SK-N-DZ (cell line): ENCODE measurements around the gene PITPNM3.

Source experiments
- DNase-seq: peaks from one replicate; pipeline ENCODE4 v3.0.0-alpha.2; 2015; ENCODE audit warnings: low spot score

The PITPNM3 gene

GRCh38 chr17:6463616-6464445, 92.5 kb downstream of the PITPNM3 start:
- DNase-seq, result no peak

DNA sequence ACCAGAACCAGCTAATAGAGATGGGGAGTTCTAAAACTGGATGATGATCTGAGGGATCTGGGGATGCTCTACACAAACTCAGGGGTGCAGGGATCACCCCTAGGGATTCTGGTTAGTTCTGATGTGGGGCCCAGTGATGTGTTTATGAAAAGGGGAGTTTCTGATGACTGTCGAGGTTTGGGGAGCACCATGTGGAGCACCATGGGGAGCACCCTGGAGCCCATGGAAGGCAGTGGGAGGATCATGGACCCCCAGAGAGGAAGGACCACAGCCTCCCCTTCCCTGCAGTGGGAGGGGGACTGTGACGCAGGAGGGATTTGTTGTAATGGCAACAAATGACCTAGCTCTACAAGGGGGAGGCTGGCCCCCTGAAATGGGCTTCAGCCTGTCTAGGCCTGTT, 93.7 kb downstream of the PITPNM3 start:
- DNase-seq, result no peak

GRCh38 chr17:6461792-6462524, 94.4 kb downstream of the PITPNM3 start:
- DNase-seq, result no peak

GRCh38 chr17:6461246-6461645, 95.1 kb downstream of the PITPNM3 start:
- no peak for DNase-seq

DNA sequence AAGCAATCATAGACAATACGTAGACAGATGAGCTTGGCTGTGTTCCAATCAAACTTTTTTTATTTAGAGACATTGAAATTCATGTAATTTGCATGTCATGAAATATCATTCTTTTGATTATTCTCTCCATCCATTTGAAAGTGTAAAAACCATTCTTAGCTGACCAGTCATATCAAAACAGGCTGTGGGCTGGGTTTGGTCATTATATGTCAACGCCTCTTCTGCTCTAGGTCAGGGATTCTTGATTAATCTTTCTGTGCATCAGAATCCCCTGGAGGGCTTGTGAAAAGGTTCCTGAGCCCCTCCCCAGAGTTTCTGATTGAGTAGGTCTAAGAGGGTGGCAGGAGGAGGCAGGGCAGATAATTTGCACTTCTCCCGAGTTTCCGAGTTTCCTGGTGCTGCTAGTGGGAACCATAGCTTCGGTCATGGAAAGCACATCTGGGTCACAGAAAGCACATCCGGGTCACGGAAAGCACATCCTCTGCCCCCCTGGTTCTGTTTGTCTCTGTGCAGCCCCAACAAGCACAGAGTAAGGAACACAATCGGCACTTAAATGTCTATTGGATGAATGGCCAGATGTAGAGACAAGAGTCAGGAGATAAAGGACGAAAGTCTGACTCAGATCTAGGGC, 95.7 kb downstream of the PITPNM3 start:
- no peak for DNase-seq

- no peak for DNase-seq
Observed at GRCh38 chr17:6458460-6458950, 97.8 kb downstream of the PITPNM3 start.

GRCh38 chr17:6457688-6458459, 98.5 kb downstream of the PITPNM3 start:
- DNase-seq, result no peak

DNA sequence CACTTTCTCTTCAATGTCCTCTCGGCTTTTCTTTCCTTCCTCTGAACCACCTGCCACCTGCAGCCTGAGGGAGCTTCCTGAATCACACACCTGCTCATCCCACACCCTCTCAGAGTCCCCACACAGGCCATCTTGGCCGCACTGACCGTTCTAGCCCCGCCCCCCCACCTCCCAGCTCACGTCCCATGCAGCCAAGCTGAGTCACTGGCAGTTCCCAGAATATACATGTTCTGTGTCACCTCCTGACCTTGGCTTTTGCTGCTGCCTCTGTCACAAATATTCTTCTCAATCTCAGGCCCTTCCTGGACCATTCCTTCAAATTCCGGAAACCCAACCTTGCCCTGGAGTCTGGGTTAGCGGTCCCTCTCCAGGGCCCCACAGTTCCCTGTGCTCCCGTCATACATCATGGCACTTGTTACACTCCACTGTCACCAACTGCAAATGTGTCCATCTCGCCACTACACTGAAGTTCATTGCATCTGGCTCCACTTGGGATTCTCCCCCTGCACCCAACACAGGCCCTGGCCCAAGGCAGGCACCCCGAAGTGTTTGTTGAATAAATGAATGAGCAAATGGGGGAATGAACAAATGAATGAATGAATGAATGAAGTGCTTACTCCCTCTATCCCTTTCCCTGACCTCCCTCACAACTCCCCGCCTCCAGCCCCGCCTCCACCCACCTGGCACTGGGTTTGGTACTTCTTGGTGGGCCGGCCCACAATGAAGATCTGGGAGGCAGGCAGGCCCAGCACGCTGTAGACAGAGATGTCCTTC, 99.3 kb downstream of the PITPNM3 start:
- DNase-seq, result no peak

DNA sequence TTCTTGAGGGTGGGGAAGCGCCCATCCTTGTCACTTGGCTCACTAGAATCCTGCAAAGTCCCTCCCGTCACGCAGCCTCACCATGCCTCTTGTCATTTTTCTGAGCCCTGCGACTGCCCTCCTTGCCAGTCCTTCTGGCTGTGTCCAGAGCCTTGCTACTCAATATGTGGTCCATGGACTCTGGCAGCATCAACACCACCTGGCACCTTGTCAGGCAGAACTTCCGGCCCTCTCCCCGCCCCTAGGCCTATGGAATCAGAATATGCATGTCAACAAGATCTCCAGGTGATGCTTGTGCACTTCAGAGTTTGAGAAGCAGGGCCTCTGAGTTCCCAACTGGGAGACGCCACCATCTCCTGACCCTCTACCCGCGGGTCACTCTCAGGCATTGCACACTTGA, 100.0 kb downstream of the PITPNM3 start:
- no peak for DNase-seq

DNA sequence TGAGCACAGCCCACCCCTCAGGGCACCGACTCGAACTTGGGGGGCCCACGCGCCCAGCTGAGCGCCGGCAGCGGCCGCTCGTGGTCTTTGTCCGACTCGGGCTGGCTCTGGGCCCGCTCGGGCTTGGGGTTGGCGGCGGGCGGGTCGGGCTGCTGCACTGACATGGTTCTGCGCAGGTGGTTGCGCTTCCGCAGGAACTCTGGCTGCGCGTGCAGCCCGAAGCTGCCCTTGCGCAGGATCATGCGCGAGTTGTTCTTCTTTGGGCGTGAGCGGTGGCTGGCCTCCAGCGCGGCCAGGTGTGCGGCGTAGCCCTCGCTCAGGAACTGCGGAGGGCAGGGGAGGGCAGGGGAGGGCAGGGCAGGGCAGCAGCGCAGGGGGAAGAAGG, 101.0 kb downstream of the PITPNM3 start:
- no peak for DNase-seq

DNA sequence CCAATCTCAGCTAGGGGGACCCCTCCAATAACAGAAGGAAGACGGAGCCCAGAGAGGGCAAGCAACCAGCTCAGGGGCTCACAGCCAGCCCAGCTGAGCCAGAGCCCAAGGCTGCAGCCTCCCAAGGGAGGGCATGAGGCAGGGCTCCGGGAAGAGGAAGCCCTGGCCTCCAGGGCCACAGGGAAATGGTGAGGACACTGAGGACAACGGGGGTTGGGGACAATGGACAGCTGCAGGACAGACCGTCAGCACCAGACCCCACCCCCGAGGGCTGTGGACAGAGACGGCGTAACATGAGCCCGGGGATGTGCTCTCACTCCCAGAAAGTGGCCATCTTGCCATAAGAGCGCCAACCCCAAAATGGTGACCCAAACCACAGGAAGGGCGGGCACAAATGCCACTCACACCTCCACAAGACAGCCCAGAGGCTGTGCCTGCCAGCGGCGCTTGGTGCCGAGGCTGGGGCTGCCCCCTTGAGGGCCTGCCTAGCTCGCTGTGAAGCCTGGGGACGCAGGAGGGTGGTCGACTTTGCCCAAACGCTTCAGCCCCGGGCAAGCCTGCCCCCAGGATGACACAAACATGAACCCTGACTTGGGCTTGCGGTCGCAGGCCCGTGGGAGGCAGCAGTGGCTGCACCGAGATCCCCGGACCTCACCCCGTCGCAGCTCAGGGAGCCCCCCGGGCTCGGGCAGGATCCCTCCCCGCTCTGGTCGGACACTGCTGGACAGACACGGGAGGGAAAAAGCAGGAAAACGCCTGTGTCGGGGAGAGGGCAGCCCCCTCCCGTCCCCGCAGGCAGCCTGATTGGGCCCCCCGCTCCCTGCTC, 101.6 kb downstream of the PITPNM3 start:
- peak; percentile 40 for DNase-seq

- DNase-seq, result peak; percentile 45
Observed at GRCh38 chr17:6453279-6454024, 102.9 kb downstream of the PITPNM3 start.

GRCh38 chr17:6452471-6453266, 103.7 kb downstream of the PITPNM3 start:
- DNase-seq, result no peak

DNA sequence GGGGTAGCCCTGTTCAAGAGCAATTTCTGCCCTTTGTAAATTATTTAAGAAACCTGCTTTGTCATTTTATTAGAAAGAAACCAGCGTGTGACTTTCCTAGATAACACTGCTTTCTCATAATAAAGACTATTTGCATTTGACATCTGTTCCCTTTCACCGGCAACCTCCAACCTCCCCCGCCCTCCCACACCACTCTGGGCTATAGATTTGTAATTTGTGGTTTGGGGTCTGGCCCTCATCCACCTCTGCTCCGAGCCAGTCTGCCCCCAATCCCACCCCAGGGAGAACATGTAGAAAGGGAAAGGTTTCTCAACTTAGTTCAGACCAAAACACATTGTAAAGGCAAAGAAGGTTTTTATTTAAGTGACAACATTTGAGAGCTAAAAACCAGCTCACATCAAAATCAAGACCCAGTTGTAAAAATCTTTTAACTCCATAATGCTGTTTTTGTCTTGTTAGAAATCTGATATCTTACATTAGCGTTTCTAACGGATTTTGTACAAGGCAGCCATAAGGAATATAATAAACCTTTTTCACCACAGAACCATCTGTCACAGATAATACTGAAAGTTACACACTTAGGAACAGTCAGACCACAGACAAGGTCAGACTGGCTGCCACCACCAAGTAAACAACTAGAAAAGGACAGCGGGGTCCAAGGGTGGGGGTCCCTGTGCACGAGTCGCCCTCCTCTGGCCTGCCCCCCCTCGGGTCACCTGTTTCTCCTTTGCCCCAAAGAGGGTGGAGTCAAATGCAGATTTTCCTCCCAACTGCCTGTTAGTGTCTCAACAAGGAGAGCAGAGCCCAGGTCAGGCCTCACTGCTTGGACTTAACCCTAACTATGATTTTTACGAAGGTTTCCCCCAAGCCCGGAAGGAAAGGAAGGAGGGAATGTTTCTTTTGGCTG, 105.2 kb downstream of the PITPNM3 start:
- DNase-seq, result no peak

DNA sequence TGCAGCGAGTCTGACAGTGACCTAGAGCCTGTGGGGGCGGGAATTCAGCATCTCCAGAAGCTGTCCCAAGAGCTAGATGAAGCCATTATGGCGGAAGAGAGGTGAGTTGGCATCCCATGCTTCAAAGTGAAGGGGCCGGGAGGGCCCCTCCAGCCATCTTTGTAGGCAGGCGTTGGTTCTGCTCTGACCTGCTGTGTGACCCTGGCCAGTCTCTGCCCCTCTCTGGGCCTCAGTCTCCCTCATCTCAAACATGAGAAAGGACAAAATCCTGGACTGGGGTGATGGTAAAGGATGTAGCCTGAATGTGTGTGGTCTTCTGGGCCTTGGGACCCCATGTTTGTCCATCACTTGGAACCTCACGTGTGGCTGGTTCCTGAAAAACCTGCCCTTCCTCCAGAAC, 107.0 kb downstream of the PITPNM3 start:
- DNase-seq, result no peak

- DNase-seq, result no peak
Observed at GRCh38 chr17:6448473-6448872, 107.9 kb downstream of the PITPNM3 start.

DNA sequence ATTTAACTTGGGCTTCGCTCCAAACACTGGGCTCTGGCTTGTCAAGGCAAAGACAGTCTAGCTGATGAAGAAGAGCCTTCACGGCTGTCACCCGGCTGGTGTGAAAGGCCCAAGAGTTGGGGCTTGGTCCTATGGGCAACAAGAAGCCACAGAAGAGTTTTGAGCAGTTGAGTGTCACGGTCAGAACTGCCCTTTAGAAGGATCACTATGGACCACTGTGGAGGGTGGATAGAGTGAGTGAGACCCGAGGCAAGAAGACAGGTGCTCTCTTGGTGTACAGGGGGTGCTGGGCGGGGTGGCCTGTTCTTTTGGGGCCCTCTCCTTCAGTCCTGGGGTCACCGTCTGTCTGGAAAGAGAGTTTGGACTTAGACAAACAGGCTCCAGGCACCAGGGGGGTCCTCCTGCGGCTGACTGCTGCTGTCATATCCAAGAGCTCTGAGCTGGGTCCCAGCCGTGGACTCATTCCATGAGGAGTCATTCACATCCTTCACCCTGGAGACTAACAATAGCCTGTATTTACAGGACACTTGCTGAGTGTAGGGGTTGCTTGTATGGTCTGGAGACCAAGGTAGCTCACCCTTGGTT, 109.7 kb downstream of the PITPNM3 start:
- no peak for DNase-seq
